ENCODE measurements around the gene EED.

DNA sequence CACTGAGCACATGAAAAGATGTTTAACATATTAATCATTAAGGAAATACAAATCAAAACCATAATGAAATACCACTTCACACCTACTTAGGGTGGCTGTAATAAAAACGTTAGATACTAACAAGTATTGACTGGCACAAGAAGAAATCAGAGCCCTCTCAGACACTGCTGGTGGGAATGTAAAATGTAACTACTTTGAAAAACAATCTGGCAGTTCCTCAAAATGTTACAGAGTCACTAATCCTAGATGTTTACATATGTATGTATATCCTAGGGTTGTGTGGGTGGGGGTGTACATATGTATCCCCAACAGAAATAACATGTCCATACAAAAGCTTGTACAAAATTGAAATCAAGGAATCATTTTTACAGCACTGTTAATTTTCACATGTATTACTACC is 15.2 kb downstream of the EED start:
- TF ChIP-seq TAF1 (IDR thresholded peaks at IDR 0.05; ENCODE audit: low read depth) (no peak), CTCF (IDR thresholded peaks at IDR 0.05; ENCODE audit: poor library complexity, severe bottlenecking) (no peak), REST (IDR thresholded peaks at IDR 0.05; ENCODE audit: borderline replicate concordance) (no peak), POLR2AphosphoS5 (IDR thresholded peaks at IDR 0.05) (no peak), EZH2 (IDR thresholded peaks at IDR 0.05; ENCODE audit: borderline replicate concordance, insufficient read depth, low read length, poor library complexity, severe bottlenecking) (no peak)
